GM20431 (cell line): Measurements from ENCODE around the gene PAM16.

Experiments used
- in situ Hi-C: fragments of 300-500 bp; cut with MseI, MboI; formaldehyde crosslinking; loops from one replicate; pipeline ENCODE4 v1.15.0; 2020; ENCODE audit warnings: low sequenced_read_pairs; ENCODE audit not compliant: unreplicated experiment

Gene PAM16

GRCh38 chr16:4384509-4384942 lies 33.4 kb upstream of the PAM16 start:
- in situ Hi-C loops, result no loop called here

DNA sequence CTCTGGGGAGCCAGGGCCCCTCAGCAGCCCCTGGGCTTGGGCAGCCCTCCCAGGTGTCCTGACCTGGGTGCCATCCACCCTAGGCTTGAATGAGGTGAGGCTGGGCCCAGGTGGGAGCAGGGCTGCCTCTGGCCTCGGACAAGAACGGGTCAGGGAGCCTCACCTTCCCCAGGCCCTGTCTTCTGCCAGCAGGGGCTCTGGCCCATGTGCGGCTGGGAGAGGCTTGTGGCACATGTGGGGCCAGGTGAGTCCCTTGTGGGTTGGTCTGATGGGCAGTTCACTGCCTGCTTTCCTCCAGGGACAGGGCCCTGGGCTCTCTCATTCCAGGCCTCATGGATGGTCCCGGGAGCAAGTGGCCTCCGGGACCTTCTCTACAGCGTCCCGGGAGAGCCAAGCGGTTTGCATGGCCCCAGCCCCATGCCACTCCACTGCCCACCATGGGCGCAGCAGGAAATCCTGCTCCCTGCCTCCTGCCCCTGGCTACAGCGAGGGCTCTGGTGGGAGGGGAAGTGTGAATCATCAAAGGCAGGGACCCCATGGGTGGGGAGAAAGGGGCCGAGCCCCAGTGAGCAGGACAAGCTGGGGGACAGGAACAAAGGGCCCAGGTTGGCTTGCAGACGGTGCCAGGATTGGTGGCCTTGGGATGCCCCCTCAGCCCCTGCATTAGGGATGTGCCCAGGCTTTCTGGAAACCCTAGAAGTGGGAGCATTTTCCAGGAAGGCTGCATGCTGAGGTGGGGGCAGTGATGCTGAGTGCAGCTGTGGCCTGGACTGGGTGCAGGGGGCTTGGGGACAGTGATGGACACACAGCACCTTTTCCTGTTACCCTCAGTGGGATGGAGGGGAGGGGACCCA lies 32.7 kb upstream of the PAM16 start:
- in situ Hi-C loops, result no loop called here

GRCh38 chr16:4382795-4383357 lies 31.8 kb upstream of the PAM16 start:
- in situ Hi-C loops, result no loop called here

DNA sequence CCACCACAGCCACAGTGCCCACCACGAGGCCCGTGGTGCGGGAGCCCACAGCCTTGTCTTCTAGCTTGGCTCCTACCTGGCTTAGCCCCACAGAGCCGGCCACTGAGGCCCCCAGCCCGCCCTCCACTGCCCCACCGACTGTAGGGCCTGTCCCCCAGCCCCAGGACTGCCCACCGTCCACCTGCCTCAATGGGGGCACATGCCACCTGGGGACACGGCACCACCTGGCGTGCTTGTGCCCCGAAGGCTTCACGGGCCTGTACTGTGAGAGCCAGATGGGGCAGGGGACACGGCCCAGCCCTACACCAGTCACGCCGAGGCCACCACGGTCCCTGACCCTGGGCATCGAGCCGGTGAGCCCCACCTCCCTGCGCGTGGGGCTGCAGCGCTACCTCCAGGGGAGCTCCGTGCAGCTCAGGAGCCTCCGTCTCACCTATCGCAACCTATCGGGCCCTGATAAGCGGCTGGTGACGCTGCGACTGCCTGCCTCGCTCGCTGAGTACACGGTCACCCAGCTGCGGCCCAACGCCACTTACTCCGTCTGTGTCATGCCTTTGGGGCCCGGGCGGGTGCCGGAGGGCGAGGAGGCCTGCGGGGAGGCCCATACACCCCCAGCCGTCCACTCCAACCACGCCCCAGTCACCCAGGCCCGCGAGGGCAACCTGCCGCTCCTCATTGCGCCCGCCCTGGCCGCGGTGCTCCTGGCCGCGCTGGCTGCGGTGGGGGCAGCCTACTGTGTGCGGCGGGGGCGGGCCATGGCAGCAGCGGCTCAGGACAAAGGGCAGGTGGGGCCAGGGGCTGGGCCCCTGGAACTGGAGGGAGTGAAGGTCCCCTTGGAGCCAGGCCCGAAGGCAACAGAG lies 31.0 kb upstream of the PAM16 start:
- in situ Hi-C loops, result no loop called here

GRCh38 chr16:4381072-4381934 lies 30.2 kb upstream of the PAM16 start:
- in situ Hi-C loops, result no loop called here

GRCh38 chr16:4380119-4381063 lies 29.3 kb upstream of the PAM16 start:
- in situ Hi-C loops, result no loop called here

GRCh38 chr16:4378999-4379690 lies 28.0 kb upstream of the PAM16 start:
- in situ Hi-C loops, result no loop called here

DNA sequence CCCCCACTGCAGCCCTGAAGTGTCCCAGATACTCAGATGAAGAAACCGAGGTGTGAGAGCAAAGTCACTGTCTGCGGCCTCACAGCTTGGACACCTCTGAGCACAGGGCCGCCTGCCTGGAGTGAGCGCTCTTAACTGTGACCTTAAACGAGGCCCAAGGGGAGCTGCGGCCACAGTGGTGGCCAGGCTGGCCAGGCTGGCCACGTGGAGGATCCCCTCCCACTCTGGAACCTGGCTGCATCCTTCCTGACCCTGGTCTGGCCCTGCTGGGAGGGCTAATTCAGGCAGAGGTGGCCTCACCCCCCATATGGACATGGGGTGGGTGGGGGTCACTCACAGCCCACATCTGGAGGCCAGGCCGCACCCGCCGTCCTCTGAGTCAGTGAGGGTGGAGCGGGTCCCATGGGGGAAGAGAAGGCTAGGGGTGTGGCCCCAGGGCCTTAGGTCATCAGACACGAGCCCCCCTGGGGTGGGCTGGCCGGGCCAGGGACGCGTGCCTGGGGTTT lies 27.1 kb upstream of the PAM16 start:
- in situ Hi-C loops, result no loop called here

DNA sequence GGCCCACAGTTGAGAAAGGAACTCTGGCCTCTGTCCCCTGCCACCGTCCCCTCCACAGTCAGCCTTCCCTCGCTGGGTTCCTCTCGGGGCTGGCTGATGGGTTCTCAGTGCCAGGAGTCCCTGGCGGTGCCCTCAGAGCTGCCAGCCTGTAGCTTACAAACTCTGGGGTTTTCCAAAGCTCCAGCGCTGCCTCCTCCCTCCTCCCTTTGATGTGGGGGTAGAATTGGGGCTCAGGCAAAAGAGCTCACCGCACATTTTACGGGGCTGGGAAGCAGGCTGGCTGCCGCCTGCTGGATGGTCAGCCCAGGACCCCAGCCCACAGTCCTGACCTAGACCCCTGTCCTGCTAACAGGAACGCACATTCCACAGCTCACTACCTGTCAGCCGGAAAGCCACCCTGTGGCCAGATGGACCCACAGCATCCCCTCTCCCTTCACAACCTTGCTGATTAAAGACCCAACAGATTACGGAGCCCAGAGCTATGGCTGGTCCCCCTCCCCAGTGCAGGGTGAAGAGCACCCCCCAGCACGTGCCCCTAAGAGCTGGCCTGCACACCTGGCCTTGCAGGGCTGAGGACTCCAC lies 26.5 kb upstream of the PAM16 start:
- in situ Hi-C loops, result no loop called here

GRCh38 chr16:4376893-4377572 lies 25.9 kb upstream of the PAM16 start:
- in situ Hi-C loops, result no loop called here

- in situ Hi-C loops, result no loop called here
Measured at GRCh38 chr16:4376126-4376892, 25.2 kb upstream of the PAM16 start.

- in situ Hi-C loops, result no loop called here
Measured at GRCh38 chr16:4375717-4376116, 24.6 kb upstream of the PAM16 start.

GRCh38 chr16:4373909-4374742 lies 23.0 kb upstream of the PAM16 start:
- in situ Hi-C loops, result no loop called here

DNA sequence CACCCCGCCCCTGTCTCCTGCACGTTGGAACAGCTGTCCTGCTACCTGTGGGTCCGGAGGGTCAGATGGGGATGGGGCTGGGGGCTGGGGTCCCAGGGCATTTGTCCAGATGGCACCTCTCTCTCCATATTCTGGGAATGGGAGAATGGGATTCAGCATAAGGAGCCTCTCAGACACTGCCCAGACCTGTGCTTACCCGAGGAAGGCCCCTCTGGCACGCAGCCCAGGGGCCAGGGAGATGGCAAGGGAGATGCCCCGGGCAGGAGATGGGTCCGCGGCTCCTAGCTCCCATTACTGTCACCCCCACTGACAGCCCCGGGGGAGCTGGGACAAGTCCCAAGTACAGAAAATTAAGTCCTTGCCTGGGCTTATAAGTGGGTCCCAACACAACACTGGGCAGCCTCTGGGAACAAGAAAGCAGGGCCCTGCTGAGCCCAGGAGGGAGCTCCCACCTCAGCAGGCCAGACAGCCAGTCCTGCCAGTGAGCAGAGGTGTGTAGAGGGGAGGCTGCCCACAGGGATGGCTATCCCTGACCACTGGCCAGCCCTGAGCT lies 22.3 kb upstream of the PAM16 start:
- in situ Hi-C loops, result no loop called here

- in situ Hi-C loops, result no loop called here
Measured at GRCh38 chr16:4372578-4373355, 21.6 kb upstream of the PAM16 start.
